ENCODE measurements around the gene PIK3R6.

The PIK3R6 gene

DNA sequence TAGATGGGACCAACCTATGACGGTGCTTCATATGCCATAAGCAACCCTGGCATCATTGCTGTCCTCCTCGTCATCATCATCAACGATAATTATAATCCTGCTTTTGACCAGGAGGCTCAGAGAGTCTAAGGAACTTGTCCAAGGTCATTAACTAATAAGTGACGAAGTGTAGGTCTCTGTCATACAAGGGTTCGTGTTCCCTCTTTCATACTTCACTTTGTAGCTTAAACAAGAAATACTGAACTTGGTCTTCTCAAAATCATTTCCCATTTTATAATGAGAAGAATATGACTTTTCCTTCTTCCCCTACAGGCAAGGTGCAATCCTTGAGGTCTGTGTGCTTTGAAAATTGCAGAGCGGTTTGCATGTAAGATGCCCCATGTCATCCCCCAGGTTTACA is 31.2 kb upstream of the PIK3R6 start:
- peak overlapping the region; percentile 25 for H3K4me3 Mint-ChIP-seq
- DNase-seq (ENCODE audit: low spot score in 2 of 2) (no peak), ATAC-seq (ENCODE audit: low read depth) (no peak)
- H3K9me3 Mint-ChIP-seq: no peaks in the 10 kb centered on the region
- H3K27me3 Mint-ChIP-seq: no peaks in the 10 kb centered on the region
- H3K36me3 Mint-ChIP-seq: peaks cover 23% of the 10 kb centered on the region
- peaks cover 47% of the 10 kb centered on the region for H3K4me1 Mint-ChIP-seq
- H3K27ac Mint-ChIP-seq: peak overlapping the region; percentile 97

- no peak for ATAC-seq (ENCODE audit: low read depth)
- H3K27ac Mint-ChIP-seq: peak overlapping the region; percentile 97
- no peaks in the 10 kb centered on the region for H3K27me3 Mint-ChIP-seq
- DNase-seq (ENCODE audit: low spot score in 2 of 2): no peak
- peaks cover 23% of the 10 kb centered on the region for H3K36me3 Mint-ChIP-seq
- H3K9me3 Mint-ChIP-seq: no peaks in the 10 kb centered on the region
- peaks cover 46% of the 10 kb centered on the region for H3K4me1 Mint-ChIP-seq
- peak overlapping the region; percentile 12 for H3K4me3 Mint-ChIP-seq
Measured at GRCh38 chr17:8898126-8898525, 30.7 kb upstream of the PIK3R6 start.

GRCh38 chr17:8896641-8897635 is 29.5 kb upstream of the PIK3R6 start:
- no peaks in the 10 kb centered on the region for H3K27me3 Mint-ChIP-seq
- DNase-seq (ENCODE audit: low spot score in 2 of 2): no peak

GRCh38 chr17:8896087-8896486 is 28.6 kb upstream of the PIK3R6 start:
- peaks cover 22% of the 10 kb centered on the region for H3K36me3 Mint-ChIP-seq
- peak overlapping the region; percentile 63 for H3K27ac Mint-ChIP-seq
- H3K9me3 Mint-ChIP-seq: no peaks in the 10 kb centered on the region
- no peak overlapping the region for H3K4me3 Mint-ChIP-seq
- H3K27me3 Mint-ChIP-seq: no peaks in the 10 kb centered on the region
- peaks cover 50% of the 10 kb centered on the region for H3K4me1 Mint-ChIP-seq
- DNase-seq (ENCODE audit: low spot score in 2 of 2) (no peak), ATAC-seq (ENCODE audit: low read depth) (no peak)

More at GRCh38 chr17:8896641-8897635, 29.5 kb upstream of the PIK3R6 start:
- H3K9me3 Mint-ChIP-seq: no peaks in the 10 kb centered on the region
- no peak for ATAC-seq (ENCODE audit: low read depth)
- H3K36me3 Mint-ChIP-seq: peaks cover 27% of the 10 kb centered on the region
- H3K27ac Mint-ChIP-seq: peak overlapping the region; percentile 97
- H3K4me1 Mint-ChIP-seq: peaks cover 55% of the 10 kb centered on the region
- H3K4me3 Mint-ChIP-seq: no peak overlapping the region

DNA sequence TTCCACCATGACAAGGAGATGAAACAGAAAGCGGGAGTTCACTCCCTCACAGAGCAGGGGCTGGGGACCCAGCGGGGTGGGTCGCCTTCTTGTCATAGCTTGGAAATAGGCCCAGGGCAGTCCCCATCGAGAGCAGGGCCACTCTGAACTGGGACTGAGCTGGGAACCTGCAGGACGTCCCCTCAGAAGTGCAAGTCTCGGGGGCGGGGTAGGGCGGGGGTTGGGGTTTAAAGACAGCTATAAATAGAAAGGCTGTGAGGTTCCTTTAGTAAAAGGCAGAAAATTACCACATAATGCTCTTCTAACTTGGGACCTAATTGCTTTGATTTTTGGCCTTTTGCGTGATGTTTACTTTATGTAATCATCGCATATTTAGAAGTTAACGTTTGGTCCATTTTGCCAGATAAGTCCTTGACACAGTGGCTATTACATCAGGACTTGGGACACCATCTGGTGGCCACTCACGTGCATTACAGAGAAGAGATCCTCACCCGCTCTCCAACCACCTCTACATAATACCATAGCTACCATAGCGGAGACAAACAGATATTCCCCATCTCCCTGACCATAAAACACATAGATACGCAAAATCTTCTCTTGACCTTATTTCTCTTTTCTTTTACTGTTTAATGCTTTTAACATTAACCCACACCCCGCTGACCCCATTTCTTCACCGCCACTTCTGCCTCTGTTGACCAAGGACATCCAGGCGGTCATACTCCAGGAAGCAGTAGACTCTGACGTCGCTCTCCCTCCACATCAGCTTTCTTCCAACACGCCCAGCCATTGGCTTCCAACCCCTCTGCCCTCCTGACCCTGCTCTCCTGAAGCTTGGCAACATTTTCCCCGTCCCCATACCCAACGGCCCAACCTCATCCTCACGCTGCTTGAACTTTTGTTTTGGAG is 27.5 kb upstream of the PIK3R6 start:
- peak in 1 of 2 donors; percentile 59 for DNase-seq (ENCODE audit: low spot score in 2 of 2)

DNA sequence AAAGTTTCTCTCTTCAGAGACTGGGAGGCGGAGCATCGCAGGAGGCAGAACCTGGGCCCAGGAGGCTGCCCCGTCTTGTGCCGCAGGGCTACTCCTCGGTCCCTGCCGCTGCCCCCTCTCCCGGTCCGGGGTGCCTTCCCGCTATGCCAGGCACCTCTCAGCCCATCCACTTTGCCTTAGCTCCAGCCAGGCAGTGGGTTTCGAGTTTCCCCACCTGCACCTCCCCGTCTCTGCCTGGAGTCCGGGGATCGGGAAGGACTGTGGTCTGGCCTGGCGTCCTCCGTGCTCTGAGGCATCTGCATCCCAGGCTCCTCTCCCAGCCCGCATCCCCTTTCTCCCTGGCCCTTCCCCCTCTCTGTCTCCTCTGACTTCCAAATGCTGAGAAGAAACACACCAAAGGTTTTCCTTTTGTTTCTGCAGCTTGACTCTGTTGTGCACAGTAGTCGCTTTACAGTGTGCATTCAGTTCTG is 26.8 kb upstream of the PIK3R6 start:
- H3K4me3 Mint-ChIP-seq: no peak overlapping the region
- ATAC-seq (ENCODE audit: low read depth) (no peak), DNase-seq (ENCODE audit: low spot score in 2 of 2) (no peak)
- no peaks in the 10 kb centered on the region for H3K9me3 Mint-ChIP-seq
- peaks cover 39% of the 10 kb centered on the region for H3K4me1 Mint-ChIP-seq
- H3K27ac Mint-ChIP-seq: no peak overlapping the region
- peaks cover 23% of the 10 kb centered on the region for H3K36me3 Mint-ChIP-seq
- no peaks in the 10 kb centered on the region for H3K27me3 Mint-ChIP-seq

More for the DNA sequence above, 27.5 kb upstream of the PIK3R6 start:
- Mint-ChIP-seq H3K36me3 (peaks cover 22% of the 10 kb centered on the region), H3K4me3 (no peak overlapping the region), H3K9me3 (no peaks in the 10 kb centered on the region), H3K27me3 (no peaks in the 10 kb centered on the region), H3K4me1 (peaks cover 42% of the 10 kb centered on the region), H3K27ac (peak overlapping the region; percentile 42)
- peak; percentile 19 for ATAC-seq (ENCODE audit: low read depth)

DNA sequence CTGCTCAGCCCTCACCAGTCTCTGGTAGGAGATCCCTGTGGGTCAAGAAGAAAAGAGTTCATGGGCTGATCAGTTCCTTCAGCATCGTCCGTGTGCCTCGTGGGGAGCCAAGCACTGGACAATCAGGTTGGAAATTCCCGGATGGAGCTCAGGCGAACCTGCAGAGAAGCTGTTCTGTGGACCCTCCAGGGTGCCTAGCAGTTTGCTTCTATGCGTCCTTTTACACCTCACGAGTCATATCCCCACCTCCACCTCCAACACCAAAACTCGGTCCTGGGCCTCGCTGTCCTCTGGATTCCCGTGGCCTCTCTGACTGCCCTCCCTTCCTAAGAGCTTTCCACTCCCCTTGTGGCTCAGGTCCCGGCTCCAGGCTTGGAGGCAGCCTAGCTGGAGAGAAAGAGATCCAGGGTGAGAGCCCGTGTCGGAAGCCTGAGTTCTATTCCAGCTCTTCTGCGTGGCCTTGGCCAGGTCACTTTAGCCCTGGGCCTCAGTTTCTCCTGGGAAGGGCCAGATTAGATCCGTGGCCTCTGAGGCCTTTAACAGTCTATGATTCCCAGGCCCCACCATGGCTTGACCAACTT is 26.2 kb upstream of the PIK3R6 start:
- Mint-ChIP-seq H3K27ac (no peak overlapping the region), H3K36me3 (peaks cover 24% of the 10 kb centered on the region), H3K4me1 (peaks cover 33% of the 10 kb centered on the region), H3K9me3 (no peaks in the 10 kb centered on the region), H3K27me3 (no peaks in the 10 kb centered on the region), H3K4me3 (no peak overlapping the region)
- no peak for DNase-seq (ENCODE audit: low spot score in 2 of 2)
- ATAC-seq (ENCODE audit: low read depth): no peak

DNA sequence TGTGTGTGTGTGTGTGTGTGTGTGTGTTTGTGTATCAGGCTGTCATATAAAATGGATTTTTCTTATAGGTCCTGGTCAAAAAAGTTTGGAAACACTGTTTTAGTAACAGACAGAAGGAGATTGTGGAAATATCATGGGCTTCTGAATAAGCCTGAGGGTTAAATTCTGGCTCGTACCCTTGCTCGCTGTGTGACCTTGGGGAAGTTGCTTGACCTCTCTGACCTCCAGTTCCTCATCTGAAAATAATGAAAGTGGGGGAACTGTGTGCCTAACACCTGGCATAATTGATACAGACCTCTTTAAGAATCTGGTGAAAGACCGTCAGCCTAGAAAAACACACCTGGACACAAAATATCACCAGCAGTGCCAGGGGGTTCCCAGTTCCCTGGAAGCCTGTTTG is 25.6 kb upstream of the PIK3R6 start:
- Mint-ChIP-seq H3K27me3 (no peaks in the 10 kb centered on the region), H3K9me3 (no peaks in the 10 kb centered on the region), H3K27ac (peak overlapping the region; percentile 84), H3K4me3 (no peak overlapping the region), H3K36me3 (peaks cover 23% of the 10 kb centered on the region), H3K4me1 (peaks cover 27% of the 10 kb centered on the region)
- no peak for DNase-seq (ENCODE audit: low spot score in 2 of 2)
- no peak for ATAC-seq (ENCODE audit: low read depth)

GRCh38 chr17:8892338-8892690 is 24.8 kb upstream of the PIK3R6 start:
- H3K27ac Mint-ChIP-seq: peak overlapping the region; percentile 84
- DNase-seq (ENCODE audit: low spot score in 2 of 2) (no peak), ATAC-seq (ENCODE audit: low read depth) (peak; percentile 51)
- H3K4me1 Mint-ChIP-seq: peaks cover 21% of the 10 kb centered on the region
- H3K27me3 Mint-ChIP-seq: no peaks in the 10 kb centered on the region
- H3K36me3 Mint-ChIP-seq: peaks cover 21% of the 10 kb centered on the region
- no peaks in the 10 kb centered on the region for H3K9me3 Mint-ChIP-seq
- peak overlapping the region; percentile 38 for H3K4me3 Mint-ChIP-seq

DNA sequence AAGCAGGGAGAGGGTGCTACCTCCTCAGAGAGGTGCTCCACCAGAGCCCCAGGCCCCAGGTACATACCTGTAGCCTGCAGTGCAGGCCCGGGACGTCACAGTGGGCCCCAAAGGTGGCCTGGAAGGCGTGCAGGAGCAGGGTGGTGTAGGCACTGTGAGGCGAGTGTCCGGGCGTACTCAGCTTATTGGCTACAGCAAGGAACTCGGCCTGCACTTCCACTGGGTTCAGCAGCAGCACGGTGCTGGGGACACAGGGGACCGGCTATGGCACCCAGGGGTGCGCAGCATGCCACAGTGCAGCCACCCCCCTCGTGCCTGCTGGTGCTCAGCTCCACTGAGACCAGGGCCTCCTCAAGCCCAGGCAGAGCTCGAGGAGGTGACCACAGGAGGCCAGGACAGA is 23.2 kb upstream of the PIK3R6 start:
- Mint-ChIP-seq H3K27me3 (no peaks in the 10 kb centered on the region), H3K36me3 (peaks cover 26% of the 10 kb centered on the region), H3K4me3 (no peak overlapping the region), H3K4me1 (peaks cover 19% of the 10 kb centered on the region), H3K27ac (no peak overlapping the region), H3K9me3 (no peaks in the 10 kb centered on the region)
- ATAC-seq (ENCODE audit: low read depth) (no peak), DNase-seq (ENCODE audit: low spot score in 2 of 2) (no peak)

GRCh38 chr17:8889458-8890210 is 22.2 kb upstream of the PIK3R6 start:
- peaks cover 11% of the 10 kb centered on the region for H3K4me1 Mint-ChIP-seq
- H3K27me3 Mint-ChIP-seq: no peaks in the 10 kb centered on the region
- no peak for DNase-seq (ENCODE audit: low spot score in 2 of 2)
- H3K4me3 Mint-ChIP-seq: no peak overlapping the region
- H3K36me3 Mint-ChIP-seq: peaks cover 24% of the 10 kb centered on the region
- ATAC-seq (ENCODE audit: low read depth): no peak
- no peaks in the 10 kb centered on the region for H3K9me3 Mint-ChIP-seq
- no peak overlapping the region for H3K27ac Mint-ChIP-seq

DNA sequence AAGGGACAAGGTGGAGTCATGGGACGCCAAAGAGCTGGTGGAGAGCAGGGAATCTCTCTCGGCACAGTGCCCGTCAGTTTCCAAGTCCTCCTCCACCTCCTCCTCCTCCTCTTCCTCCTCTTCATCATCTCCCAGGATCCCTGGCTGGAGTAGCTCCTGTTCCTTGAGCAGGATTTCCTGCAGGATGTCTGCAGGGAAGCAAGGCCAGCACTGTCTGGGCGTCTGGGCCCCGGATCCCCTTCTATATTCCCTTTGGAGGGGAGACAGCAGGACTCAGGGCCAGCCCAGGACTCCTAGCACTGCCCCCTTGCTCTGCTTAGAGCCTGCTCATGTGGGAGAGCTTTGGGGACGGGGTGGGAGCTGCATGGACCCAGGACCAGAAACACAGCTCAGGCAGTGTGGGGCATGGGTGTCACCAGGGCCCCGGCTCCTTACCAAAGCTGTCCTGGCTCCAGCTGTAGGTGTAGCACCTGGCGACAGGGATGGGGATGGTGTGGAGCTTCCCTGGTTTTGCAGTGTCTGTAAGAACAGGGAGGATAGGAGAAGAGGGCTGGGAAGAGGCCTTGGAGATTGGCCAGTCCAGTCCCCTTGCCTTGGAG is 21.3 kb upstream of the PIK3R6 start:
- Mint-ChIP-seq H3K27ac (no peak overlapping the region), H3K4me3 (no peak overlapping the region), H3K9me3 (no peaks in the 10 kb centered on the region), H3K36me3 (peaks cover 29% of the 10 kb centered on the region), H3K4me1 (peaks cover 11% of the 10 kb centered on the region), H3K27me3 (no peaks in the 10 kb centered on the region)
- ATAC-seq (ENCODE audit: low read depth): no peak
- DNase-seq (ENCODE audit: low spot score in 2 of 2): no peak
